Measurements from ENCODE around the gene ATP5PD.

- TF ChIP-seq POLR2A (IDR thresholded peaks at IDR 0.05; ENCODE audit: low read depth, low read length) (no peak), POLR2AphosphoS5 (IDR thresholded peaks at IDR 0.05; ENCODE audit: low read depth, low read length) (no peak), TAF1 (IDR thresholded peaks at IDR 0.05; ENCODE audit: borderline replicate concordance, low read depth, low read length) (no peak)
Measured at GRCh38 chr17:75063201-75063600, 16.4 kb upstream of the ATP5PD start.

Measured in GM12892 (cell line).